ENCODE results near the gene TCHP. TPM values are rescaled to one million over a fixed set of nuclear protein-coding genes. Genes with fewer than 3 reads are reported as not detected.
A peak's percentile ranks its signal among the peaks of the same experiment; 100 is the strongest.

The TCHP gene
- total and polyA plus RNA-seq, 8 donors, result 8.4 to 20.9 (median 10.7) TPM

- intact Hi-C loops (cut with DNase I), result no loop called here
- FAIRE-seq (no peak), DNase-seq (peak in 1 of 6 donors; percentile 18), ATAC-seq (no peak)
- no peak overlapping the region for H3K4me3 ChIP-seq
- no peak overlapping the region for H3K27ac ChIP-seq
- peaks cover 0 to 52% (median 11%) of the 10 kb centered on the region in 3 donors for H3K36me3 ChIP-seq
- H3K9me3 ChIP-seq, result no peaks in the 10 kb centered on the region
- WGBS, 2 donors, result 79 to 81% methylated on average over 8 of the region's 8 CpGs
- H3K4me1 ChIP-seq, result peaks cover 0 to 4% (median under 1%) of the 10 kb centered on the region in 3 donors
- no peaks in the 10 kb centered on the region for H3K27me3 ChIP-seq
- TF ChIP-seq CTCF (IDR thresholded peaks at IDR 0.05), result no peak
Measured at GRCh38 chr12:109910254-109910968, 10.3 kb downstream of the TCHP start.

GRCh38 chr12:109910969-109911348 lies 10.9 kb downstream of the TCHP start:
- Histone ChIP-seq H3K27me3 (no peaks in the 10 kb centered on the region), H3K36me3 (peaks cover 0 to 51% (median 9%) of the 10 kb centered on the region in 3 donors), H3K27ac (no peak overlapping the region), H3K9me3 (no peaks in the 10 kb centered on the region), H3K4me3 (no peak overlapping the region), H3K4me1 (peaks cover 0 to 6% (median 4%) of the 10 kb centered on the region in 3 donors)
- DNase-seq (peak in 2 of 6 donors; percentile 34 to 73), FAIRE-seq (no peak), ATAC-seq (no peak)
- TF ChIP-seq CTCF (IDR thresholded peaks at IDR 0.05), result no peak
- intact Hi-C loops (cut with DNase I), result no loop called here
- WGBS, 2 donors, result 78 to 82% methylated on average over 12 of the region's 12 CpGs

GRCh38 chr12:109912855-109913321 lies 12.8 kb downstream of the TCHP start:
- TF ChIP-seq CTCF (IDR thresholded peaks at IDR 0.05), result no peak
- FAIRE-seq, result no peak

GRCh38 chr12:109914461-109914860 lies 14.4 kb downstream of the TCHP start:
- FAIRE-seq (no peak), DNase-seq (peak in 3 of 6 donors; percentile 27 to 53 (median 42)), ATAC-seq (peak in 3 of 4 donors; percentile 8 to 24 (median 15))
- intact Hi-C loops (cut with DNase I), result no loop called here
- Histone ChIP-seq H3K36me3 (peaks cover 0 to 42% (median 3%) of the 10 kb centered on the region in 3 donors), H3K4me3 (no peak overlapping the region), H3K9me3 (no peaks in the 10 kb centered on the region), H3K27ac (peak overlapping the region in 2 of 4 donors; percentile 2 to 12), H3K27me3 (no peaks in the 10 kb centered on the region), H3K4me1 (peaks cover 0 to 6% (median 4%) of the 10 kb centered on the region in 3 donors)
- WGBS, 2 donors, result 81 to 84% methylated on average over 16 of the region's 16 CpGs
- no peak for TF ChIP-seq CTCF (IDR thresholded peaks at IDR 0.05)

More at GRCh38 chr12:109912855-109913321, 12.8 kb downstream of the TCHP start:
- DNase-seq (peak in 1 of 6 donors; percentile 42), ATAC-seq (no peak)
- Histone ChIP-seq H3K4me1 (peaks cover 0 to 6% (median 4%) of the 10 kb centered on the region in 3 donors), H3K4me3 (no peak overlapping the region), H3K36me3 (peaks cover 3 to 51% (median 4%) of the 10 kb centered on the region in 3 donors), H3K27ac (no peak overlapping the region), H3K27me3 (no peaks in the 10 kb centered on the region), H3K9me3 (no peaks in the 10 kb centered on the region)
- intact Hi-C loops (cut with DNase I), result no loop called here
- WGBS, 2 donors, result 89 to 90% methylated on average over 11 to 12 of the region's 12 CpGs

Measured in pancreas (tissue), 10 donors.